Activated naive CD4-positive, alpha-beta T cell treated with anti-CD3 and anti-CD28 coated beads, Interleukin-2, amount 10 ng/mL, durations not matched to agents 5 hours and 36 hours (primary cell): Measurements from ENCODE around the gene CCDC33. TPM values are rescaled to one million over a fixed set of nuclear protein-coding genes. Genes with fewer than 3 reads are reported as not detected.

Source experiments
- total RNA-seq, 2 experiments: library from RNA; stranded (reverse); gene quantifications; one replicate each; pipeline ENCODE4 v1.2.3, GENCODE V29; 2021

Gene CCDC33
- not detected for total RNA-seq

DNA sequence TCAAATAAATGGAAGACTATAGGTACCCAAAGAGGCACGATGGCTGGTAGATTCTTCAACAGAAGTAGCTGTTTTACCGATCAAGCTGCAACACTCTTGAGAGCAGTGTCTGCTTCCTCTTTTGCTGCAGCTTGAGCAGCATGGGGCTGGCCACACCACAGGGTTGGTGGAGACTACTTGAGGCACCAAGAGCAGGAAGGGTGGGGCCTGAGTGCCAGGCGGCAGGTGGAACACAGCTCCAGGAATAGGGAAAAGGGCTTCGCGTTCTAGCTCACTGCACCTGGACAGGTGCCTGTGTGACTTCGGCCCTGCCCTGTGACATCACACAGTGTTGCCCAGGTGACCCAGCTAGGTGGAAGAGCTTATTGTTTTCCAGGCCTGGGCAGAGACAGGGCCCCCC lies at the start of gene CCDC33:
CCDC33 (plus strand) TSS at position 365 of the 400 bp plus-strand sequence. CDS start 394 bp downstream, outside the sequence.

DNA sequence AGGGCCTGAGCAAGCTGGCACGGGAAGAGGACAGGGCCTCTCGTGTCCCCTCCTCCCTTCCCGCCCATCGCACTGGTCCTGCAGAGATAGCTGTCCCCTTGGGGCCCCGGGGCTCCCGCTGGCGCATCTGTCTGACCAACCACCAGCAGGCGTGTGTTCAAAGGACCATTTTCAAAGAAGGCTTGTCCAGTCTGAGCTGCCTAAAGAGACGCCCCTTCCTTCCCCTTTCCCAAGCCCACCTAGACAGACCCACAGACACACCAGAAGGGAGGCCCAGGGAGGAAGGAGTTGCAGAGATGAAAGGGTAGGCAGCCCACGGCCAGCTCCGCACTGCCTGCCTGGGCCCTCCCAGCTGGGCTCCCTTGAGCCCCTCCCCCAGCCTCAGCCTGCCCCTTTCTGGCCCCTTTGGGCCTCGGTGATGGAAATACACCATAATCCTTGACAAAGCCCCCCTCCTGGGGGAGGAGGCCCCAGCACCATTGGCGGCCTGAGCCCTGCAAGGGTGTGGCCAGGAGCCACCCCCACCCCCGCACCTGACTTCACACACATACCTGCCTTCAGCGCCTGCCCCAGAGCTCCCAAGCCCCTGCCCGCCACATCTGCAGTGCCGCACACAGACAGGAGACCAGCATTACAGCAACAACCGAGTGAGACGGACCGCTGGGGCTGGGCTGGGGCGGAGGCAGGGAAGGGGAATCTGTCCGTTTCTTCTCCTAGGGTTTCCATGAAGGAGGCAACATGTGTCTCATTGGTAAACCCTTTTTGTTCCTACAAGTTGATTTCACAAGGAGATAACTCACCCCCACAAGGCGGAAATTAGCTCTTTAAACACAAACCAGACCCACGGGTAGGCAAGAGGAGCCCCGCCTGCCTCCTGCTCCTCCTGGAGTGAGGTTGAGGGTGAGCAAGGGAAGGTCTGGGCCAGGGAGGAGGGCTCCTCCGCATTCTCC lies 33.4 kb upstream of the CCDC33 start, which contains the start of gene STRA6:
STRA6 (minus strand) TSS at position 336 of the 950 bp plus-strand sequence. CDS start 520 bp downstream, outside the sequence.

DNA sequence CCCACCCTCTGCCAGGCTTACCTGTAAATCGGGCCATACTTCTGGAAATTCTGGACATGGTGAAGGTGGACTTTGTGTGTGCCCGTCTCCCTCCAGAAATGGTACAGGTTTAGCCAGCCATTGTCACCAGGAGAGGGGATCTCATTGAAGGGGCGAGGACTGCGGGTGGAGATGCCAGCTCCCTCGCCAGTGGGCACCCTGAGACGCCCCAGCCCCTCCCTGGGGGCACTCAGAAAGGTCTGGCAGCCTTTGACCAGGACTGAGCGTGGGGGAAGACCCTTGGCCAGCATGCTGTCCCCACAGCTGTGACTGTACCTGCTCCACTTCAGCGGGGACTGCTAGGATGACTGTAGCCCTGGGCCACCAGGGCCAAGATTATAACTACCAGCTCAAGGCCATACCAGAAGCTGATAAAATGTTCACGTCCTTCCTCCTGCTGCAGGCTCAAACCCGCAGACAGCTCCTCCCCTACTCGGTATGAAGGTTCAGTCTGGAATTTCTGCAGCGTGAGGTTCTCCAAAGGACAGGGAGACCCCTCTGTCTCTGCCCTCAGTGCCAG lies 131.2 kb downstream of the CCDC33 start, which contains the start of gene CYP11A1:
CYP11A1 (minus strand) TSS at position 351 of the 559 bp plus-strand sequence; CDS start at position 290, 61 bp downstream.

Other genes with a start within 250 kb of the CCDC33 start
- 1 to 10 TPM; 8.3 to 9.5 TPM for gene STOML1, start 244.0 kb upstream of the CCDC33 start, total RNA-seq
- gene PML, start 241.6 kb upstream of the CCDC33 start, total RNA-seq: 10 to 100 TPM; 83.8 to 92.3 TPM
- gene GOLGA6A, start 153.8 kb upstream of the CCDC33 start, total RNA-seq: under 1 TPM in 1 of 2 experiments, not detected in 1; 0.08 TPM
- gene ISLR2, start 105.7 kb upstream of the CCDC33 start, total RNA-seq: not detected
- not detected for gene ISLR, start 62.6 kb upstream of the CCDC33 start, total RNA-seq
- gene STRA6, start 33.5 kb upstream of the CCDC33 start, total RNA-seq: not detected
- not detected for gene CYP11A1, start 131.3 kb downstream of the CCDC33 start, total RNA-seq
- gene SEMA7A, start 197.6 kb downstream of the CCDC33 start, total RNA-seq: 1 to 10 TPM; 3.0 to 3.3 TPM
- gene UBL7, start 224.8 kb downstream of the CCDC33 start, total RNA-seq: 10 to 100 TPM; 51.2 to 61.7 TPM